ENCODE data around the gene VSTM2L.
"Not testable (repeated sequence)": the region's sequence is repeated elsewhere in the genome, so short reads cannot be mapped to it uniquely, and the experiment has no call there.

The VSTM2L gene

DNA sequence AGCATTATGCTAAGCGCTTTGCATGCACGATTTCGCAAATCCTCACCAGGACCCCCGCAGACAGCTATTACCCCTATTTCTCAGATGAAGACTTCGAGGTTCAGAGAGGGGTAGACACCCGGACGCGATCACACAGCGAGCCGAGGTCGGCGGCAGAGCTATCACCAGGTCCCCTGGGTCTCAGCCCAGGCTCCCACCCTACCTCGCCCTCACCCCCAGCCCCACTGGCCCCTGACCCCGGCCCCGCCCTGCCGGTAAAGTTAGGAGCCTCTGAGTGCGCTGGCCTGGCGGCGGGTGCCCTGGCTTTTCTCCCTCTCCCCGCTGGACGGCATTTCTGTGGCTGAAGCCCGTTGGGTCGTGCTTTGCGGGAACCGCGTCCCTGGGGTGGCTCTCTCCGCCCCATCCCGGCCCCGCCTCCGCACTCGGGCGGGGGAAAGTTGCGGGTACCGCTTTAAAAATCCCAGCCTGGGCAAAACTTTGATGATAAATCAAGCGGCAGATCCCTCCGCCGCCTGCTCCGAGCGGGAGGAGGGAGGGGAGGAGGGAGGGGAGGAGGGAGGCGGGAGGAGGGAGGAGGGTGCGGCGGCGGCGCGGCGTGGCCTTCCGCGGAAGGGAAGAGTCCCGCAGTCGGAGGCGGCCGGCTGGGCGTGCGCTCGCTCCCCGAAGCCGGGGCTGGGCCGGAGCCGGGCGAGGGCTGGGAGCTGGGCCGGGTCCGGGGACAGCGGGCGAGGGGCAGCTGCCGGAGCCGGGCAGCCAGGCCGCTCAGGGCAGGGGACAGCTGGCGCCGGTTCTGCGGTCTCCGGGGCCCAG is at the start of gene VSTM2L:
Gene VSTM2L (plus strand): TSS at position 624 of the 810 bp plus-strand sequence. CDS start 224 bp downstream, outside the sequence.
- H3K4me3 ChIP-seq (ENCODE audit: low read depth, low read length) = peak within 1 kb of the TSS; percentile 46
- TF ChIP-seq, protein P1, sequence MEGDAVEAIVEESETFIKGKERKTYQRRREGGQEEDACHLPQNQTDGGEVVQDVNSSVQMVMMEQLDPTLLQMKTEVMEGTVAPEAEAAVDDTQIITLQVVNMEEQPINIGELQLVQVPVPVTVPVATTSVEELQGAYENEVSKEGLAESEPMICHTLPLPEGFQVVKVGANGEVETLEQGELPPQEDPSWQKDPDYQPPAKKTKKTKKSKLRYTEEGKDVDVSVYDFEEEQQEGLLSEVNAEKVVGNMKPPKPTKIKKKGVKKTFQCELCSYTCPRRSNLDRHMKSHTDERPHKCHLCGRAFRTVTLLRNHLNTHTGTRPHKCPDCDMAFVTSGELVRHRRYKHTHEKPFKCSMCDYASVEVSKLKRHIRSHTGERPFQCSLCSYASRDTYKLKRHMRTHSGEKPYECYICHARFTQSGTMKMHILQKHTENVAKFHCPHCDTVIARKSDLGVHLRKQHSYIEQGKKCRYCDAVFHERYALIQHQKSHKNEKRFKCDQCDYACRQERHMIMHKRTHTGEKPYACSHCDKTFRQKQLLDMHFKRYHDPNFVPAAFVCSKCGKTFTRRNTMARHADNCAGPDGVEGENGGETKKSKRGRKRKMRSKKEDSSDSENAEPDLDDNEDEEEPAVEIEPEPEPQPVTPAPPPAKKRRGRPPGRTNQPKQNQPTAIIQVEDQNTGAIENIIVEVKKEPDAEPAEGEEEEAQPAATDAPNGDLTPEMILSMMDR (IDR thresholded peaks at IDR 0.05; ENCODE audit: low read depth, low read length) = no peak

GRCh38 chr20:37853823-37854375 is 49.0 kb upstream of the VSTM2L start:
- H3K4me3 ChIP-seq (ENCODE audit: low read depth, low read length) = no peak overlapping the region
- TF ChIP-seq, protein P1 (IDR thresholded peaks at IDR 0.05; ENCODE audit: low read depth, low read length) = no peak

- not testable (repeated sequence) for H3K4me3 ChIP-seq (ENCODE audit: low read depth, low read length)
Observed at GRCh38 chr20:37856034-37856433, 46.9 kb upstream of the VSTM2L start.

- H3K4me3 ChIP-seq (ENCODE audit: low read depth, low read length) = no peak overlapping the region
- TF ChIP-seq, protein P1 (IDR thresholded peaks at IDR 0.05; ENCODE audit: low read depth, low read length) = no peak
Observed at GRCh38 chr20:37856932-37857660, 45.8 kb upstream of the VSTM2L start.

DNA sequence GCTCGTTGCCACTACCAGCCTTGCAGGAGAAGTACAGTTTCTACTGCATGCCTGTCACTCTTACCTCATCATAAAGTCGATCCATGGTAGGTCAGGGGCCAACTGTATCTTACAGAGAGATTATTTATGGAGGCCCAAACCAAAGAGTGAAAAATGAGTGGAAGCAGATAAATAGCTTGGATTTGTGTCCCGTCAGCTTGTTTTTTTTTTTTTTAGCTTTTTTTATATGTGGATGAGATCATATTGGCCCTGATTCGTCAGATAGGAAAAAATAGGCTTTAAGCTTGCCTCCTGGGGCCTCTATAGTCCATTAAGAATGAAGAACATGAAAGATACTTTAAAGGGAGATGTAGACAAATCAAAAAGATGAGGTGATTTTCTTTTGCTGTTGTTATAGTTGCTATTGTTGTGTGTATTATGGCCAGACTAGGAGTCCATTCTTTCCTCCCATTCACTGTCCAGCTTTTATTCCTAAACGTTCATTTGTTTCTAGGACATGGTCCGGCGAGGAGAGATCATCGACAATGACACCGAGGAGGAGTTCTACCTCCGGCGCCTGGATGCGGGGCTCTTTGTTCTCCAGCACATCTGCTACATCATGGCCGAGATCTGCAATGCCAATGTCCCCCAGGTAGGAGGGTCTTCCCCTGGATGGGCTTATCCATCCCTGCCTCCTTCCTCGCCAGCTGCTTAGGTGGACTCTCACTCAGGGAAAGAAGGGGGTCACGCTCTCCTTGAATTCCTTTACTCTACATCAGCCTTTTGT is 43.3 kb upstream of the VSTM2L start:
- no peak overlapping the region for H3K4me3 ChIP-seq (ENCODE audit: low read depth, low read length)
- TF ChIP-seq, protein P1 (IDR thresholded peaks at IDR 0.05; ENCODE audit: low read depth, low read length) = no peak

- H3K4me3 ChIP-seq (ENCODE audit: low read depth, low read length) = no peak overlapping the region
- TF ChIP-seq, protein P1 (IDR thresholded peaks at IDR 0.05; ENCODE audit: low read depth, low read length) = no peak
Observed at GRCh38 chr20:37863289-37863688, 39.6 kb upstream of the VSTM2L start.

GRCh38 chr20:37864298-37864697 is 38.6 kb upstream of the VSTM2L start:
- TF ChIP-seq, protein P1 (IDR thresholded peaks at IDR 0.05; ENCODE audit: low read depth, low read length) = no peak
- H3K4me3 ChIP-seq (ENCODE audit: low read depth, low read length) = no peak overlapping the region
